ENCODE results near the gene RAD51B. TPM values are rescaled to one million over a fixed set of nuclear protein-coding genes. Genes with fewer than 3 reads are reported as not detected.

Gene RAD51B
- total RNA-seq, 1 experiment from 2014 or later = 8.5 TPM

DNA sequence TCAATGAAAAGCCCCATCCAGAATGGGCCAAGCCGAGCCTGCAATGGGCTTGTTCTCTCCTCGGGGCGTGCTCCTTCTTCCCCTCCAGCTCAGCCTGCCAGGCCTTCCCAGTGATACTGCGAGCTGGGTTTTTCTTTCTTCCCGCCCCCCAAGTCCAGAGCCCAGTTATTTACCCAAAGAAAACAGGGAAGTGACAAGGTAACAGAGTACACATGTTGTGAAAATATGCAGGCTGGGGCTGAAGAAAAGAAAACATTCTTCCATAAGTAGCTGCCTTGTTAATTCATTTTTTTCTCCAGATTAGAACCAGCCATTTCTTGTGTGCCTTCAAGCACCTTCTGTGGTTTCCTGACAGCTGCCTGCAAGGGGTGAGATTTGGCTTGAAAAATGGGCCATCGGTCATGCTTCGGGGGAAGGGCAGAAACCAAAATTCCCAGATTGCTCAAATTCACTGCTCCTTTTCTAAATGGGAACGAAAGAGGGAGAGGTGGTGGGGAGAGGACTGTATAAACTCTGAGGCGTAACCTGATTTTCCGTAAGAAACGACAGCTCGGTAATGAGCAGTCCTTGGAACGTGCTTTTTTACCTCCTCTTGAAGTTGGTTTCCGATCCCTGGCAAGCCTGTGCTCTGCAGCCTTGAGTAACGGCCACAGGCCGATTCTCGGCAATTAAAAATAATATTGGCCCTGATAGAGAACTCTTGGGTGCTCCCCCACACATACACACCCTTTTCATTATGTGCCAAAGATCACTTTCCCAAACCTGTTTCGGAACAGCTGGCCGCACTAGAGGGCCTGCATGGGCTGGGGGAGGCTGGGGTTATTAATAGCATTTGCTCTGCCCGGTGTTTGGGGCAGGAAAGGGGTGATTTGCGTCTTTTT is 743.9 kb downstream of the RAD51B start:
- CTCF ChIA-PET = interaction anchor here (0.5 kb wide), 1 partner anchor 153 kb away, joined by 4 read pairs; no protein-coding TSS in a partner anchor
- Histone ChIP-seq H3K27ac (ENCODE audit: low read length) (no peak overlapping the region), H3K4me1 (ENCODE audit: control insufficient read depth, insufficient read depth, low read length) (no peaks in the 10 kb centered on the region), H3K36me3 (ENCODE audit: control insufficient read depth, insufficient read depth, low read length) (no peaks in the 10 kb centered on the region), H3K27me3 (ENCODE audit: control insufficient read depth, insufficient read depth, low read length) (no peaks in the 10 kb centered on the region), H3K9me3 (ENCODE audit: control insufficient read depth, insufficient read depth, low read depth, low read length) (no peaks in the 10 kb centered on the region), H3K4me3 (ENCODE audit: low read depth in 2 of 2, low read length in 2 of 2) (no peak overlapping the region)
- DNase-seq (ENCODE audit: low read depth, low spot score) (no peak), ATAC-seq (no peak)
- no TSS peak for BruUV-seq (replicated peaks)
- in situ Hi-C loops (cut with HindIII; ENCODE audit: low pct_unique_long_range_greater_than_20kb, low sequenced_read_pairs) = no loop called here
- POLR2A ChIA-PET = no interaction called here
- TF ChIP-seq POLR2AphosphoS5 (IDR thresholded peaks at IDR 0.05; ENCODE audit: low read depth, low read length) (no peak), SIN3A (IDR thresholded peaks at IDR 0.05; ENCODE audit: borderline replicate concordance, insufficient read depth, low read depth, low read length) (no peak), TCF7L2 (IDR thresholded peaks at IDR 0.05; ENCODE audit: low read depth, low read length) (no peak), REST (IDR thresholded peaks at IDR 0.05; ENCODE audit: insufficient read depth in 1 of 2, low read depth in 2 of 2, low read length in 1 of 2) (no peak), CTCF (IDR thresholded peaks at IDR 0.05) (no peak)
- intact Hi-C loops (cut with micrococcal nuclease; ENCODE audit: unreplicated experiment) = no loop called here

DNA sequence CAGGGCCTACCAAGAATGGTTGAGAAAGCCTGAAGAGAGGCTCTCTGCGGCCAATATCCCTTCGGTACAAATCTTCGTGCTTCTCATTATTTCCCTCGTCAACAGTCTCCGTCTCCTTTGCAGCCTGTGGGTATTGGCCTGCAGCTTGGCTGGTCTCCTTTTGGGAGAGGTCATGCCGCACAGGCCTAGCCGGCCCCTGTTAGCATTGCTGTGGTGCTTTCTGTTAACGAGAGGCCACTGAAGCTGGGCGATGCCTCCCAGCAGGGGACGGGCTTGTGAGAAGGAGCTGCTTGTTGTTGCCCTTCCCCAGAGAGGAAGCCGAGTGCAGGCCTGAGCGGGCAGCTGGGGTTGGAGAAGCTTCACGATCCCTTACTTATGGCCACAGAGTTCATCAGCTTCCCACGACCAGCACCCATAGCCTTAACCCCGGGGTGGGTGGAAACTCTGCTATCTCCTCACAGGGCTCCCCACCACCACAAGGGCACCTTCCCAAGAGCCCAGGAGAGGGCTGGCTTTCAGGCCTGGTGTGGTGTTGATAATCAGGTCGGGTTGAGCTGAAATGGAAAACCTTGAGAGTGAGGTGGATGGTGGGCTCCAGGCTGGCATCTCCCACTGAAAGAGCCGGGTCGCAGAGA is 744.7 kb downstream of the RAD51B start:
- H3K27me3 ChIP-seq (ENCODE audit: control insufficient read depth, insufficient read depth, low read length) = no peaks in the 10 kb centered on the region
- CTCF ChIA-PET = no interaction called here
- no peak for ATAC-seq

More for the DNA sequence above, 744.7 kb downstream of the RAD51B start:
- no peak overlapping the region for H3K4me3 ChIP-seq (ENCODE audit: low read depth in 2 of 2, low read length in 2 of 2)
- in situ Hi-C loops (cut with HindIII; ENCODE audit: low pct_unique_long_range_greater_than_20kb, low sequenced_read_pairs) = no loop called here
- intact Hi-C loops (cut with micrococcal nuclease; ENCODE audit: unreplicated experiment) = no loop called here
- H3K36me3 ChIP-seq (ENCODE audit: control insufficient read depth, insufficient read depth, low read length) = no peaks in the 10 kb centered on the region
- no peak for TF ChIP-seq REST (IDR thresholded peaks at IDR 0.05; ENCODE audit: insufficient read depth in 1 of 2, low read depth in 2 of 2, low read length in 1 of 2)
- no peak for TF ChIP-seq SIN3A (IDR thresholded peaks at IDR 0.05; ENCODE audit: borderline replicate concordance, insufficient read depth, low read depth, low read length)
- TF ChIP-seq TCF7L2 (IDR thresholded peaks at IDR 0.05; ENCODE audit: low read depth, low read length) = no peak
- TF ChIP-seq POLR2AphosphoS5 (IDR thresholded peaks at IDR 0.05; ENCODE audit: low read depth, low read length) = no peak
- TF ChIP-seq CTCF (IDR thresholded peaks at IDR 0.05) = no peak
- no peaks in the 10 kb centered on the region for H3K9me3 ChIP-seq (ENCODE audit: control insufficient read depth, insufficient read depth, low read depth, low read length)
- POLR2A ChIA-PET = no interaction called here
- no peaks in the 10 kb centered on the region for H3K4me1 ChIP-seq (ENCODE audit: control insufficient read depth, insufficient read depth, low read length)
- H3K27ac ChIP-seq (ENCODE audit: low read length) = no peak overlapping the region
- DNase-seq (ENCODE audit: low read depth, low spot score) = no peak
- no TSS peak for BruUV-seq (replicated peaks)
